PFSK-1 (cell line): Measurements from ENCODE around the gene SCUBE3.

Experiments
- POLR2AphosphoS5 ChIP-seq: IDR thresholded peaks from 2 replicates; pipeline ENCODE4 v1.6.1; 2012; ENCODE audit warnings: low read depth, mild to moderate bottlenecking, control low read depth, low read length, moderate library complexity
- TAF1 ChIP-seq: IDR thresholded peaks from 2 replicates; pipeline ENCODE4 v1.6.1; 2012; ENCODE audit warnings: low read length, control low read depth, borderline replicate concordance; ENCODE audit not compliant: insufficient read depth

- no peak for TF ChIP-seq POLR2AphosphoS5
- no peak for TF ChIP-seq TAF1
Measured at GRCh38 chr6:35242906-35243305, 29.1 kb downstream of the SCUBE3 start.
